Measurements from ENCODE around the gene STARD7.

GRCh38 chr2:96163768-96164429 lies 44.7 kb downstream of the STARD7 start:
- no peak for TF ChIP-seq ARHGAP35 (CRISPR knock-in tag; IDR thresholded peaks at IDR 0.05; ENCODE audit: borderline replicate concordance)
- TF ChIP-seq EZH2 (conservative IDR thresholded peaks at IDR 0.05; ENCODE audit: low read depth, low read length) = no peak
- TF ChIP-seq NRL (CRISPR knock-in tag; IDR thresholded peaks at IDR 0.05; ENCODE audit: borderline replicate concordance) = no peak
- no peak for TF ChIP-seq YY1 (IDR thresholded peaks at IDR 0.05; ENCODE audit: insufficient read depth, insufficient replicate concordance, low read depth, low read length)
- no peak for TF ChIP-seq ZNF780A (CRISPR knock-in tag; IDR thresholded peaks at IDR 0.05)
- TF ChIP-seq ZNF275 (CRISPR knock-in tag; IDR thresholded peaks at IDR 0.05; ENCODE audit: borderline replicate concordance) = no peak
- no peak for TF ChIP-seq HDAC2 (CRISPR knock-in tag; IDR thresholded peaks at IDR 0.05)
- TF ChIP-seq CTCF (CRISPR knock-in tag; IDR thresholded peaks at IDR 0.05) = no peak
- TF ChIP-seq CEBPZ (IDR thresholded peaks at IDR 0.05; ENCODE audit: low read length) = no peak
- TF ChIP-seq PPARG (CRISPR knock-in tag; conservative IDR thresholded peaks at IDR 0.05) = no peak
- TF ChIP-seq ESRRA (CRISPR knock-in tag; IDR thresholded peaks at IDR 0.05; ENCODE audit: low read depth) = no peak
- TF ChIP-seq BCL3 (CRISPR knock-in tag; IDR thresholded peaks at IDR 0.05) = no peak
